ENCODE data around the gene OR2A42.
"Not testable (repeated sequence)": the region's sequence is repeated elsewhere in the genome, so short reads cannot be mapped to it uniquely, and the experiment has no call there.

Gene OR2A42

GRCh38 chr7:144183166-144183565 lies 56.2 kb downstream of the OR2A42 start, which contains the start of gene CTAGE4:
CTAGE4 (plus strand) TSS chr7:144183466; CDS start chr7:144183504, 38 bp downstream.
- H3K9ac ChIP-seq (ENCODE audit: low read depth, low read length); H3K27ac ChIP-seq (ENCODE audit: low read length); H3K4me3 ChIP-seq (ENCODE audit: low read length); H3K27me3 ChIP-seq (ENCODE audit: insufficient read depth, low read length); H3K4me1 ChIP-seq (ENCODE audit: insufficient read depth, low read length); H3K36me3 ChIP-seq (ENCODE audit: insufficient read depth, low read depth, low read length); H3K9me3 ChIP-seq (ENCODE audit: insufficient read depth, low read depth, low read length): not testable (repeated sequence)

- H3K36me3 ChIP-seq (ENCODE audit: insufficient read depth, low read depth, low read length); H3K9ac ChIP-seq (ENCODE audit: low read depth, low read length); H3K4me1 ChIP-seq (ENCODE audit: insufficient read depth, low read length); H3K4me3 ChIP-seq (ENCODE audit: low read length); H3K27ac ChIP-seq (ENCODE audit: low read length); H3K9me3 ChIP-seq (ENCODE audit: insufficient read depth, low read depth, low read length); H3K27me3 ChIP-seq (ENCODE audit: insufficient read depth, low read length): not testable (repeated sequence)
Observed at GRCh38 chr7:144179165-144179479, 60.3 kb downstream of the OR2A42 start.

- not testable (repeated sequence) for H3K4me1 ChIP-seq (ENCODE audit: insufficient read depth, low read length); H3K36me3 ChIP-seq (ENCODE audit: insufficient read depth, low read depth, low read length); H3K4me3 ChIP-seq (ENCODE audit: low read length); H3K27me3 ChIP-seq (ENCODE audit: insufficient read depth, low read length); H3K9me3 ChIP-seq (ENCODE audit: insufficient read depth, low read depth, low read length); H3K9ac ChIP-seq (ENCODE audit: low read depth, low read length); H3K27ac ChIP-seq (ENCODE audit: low read length)
Observed at GRCh38 chr7:144178380-144179164, 60.8 kb downstream of the OR2A42 start.

Data from iPS-20b (cell line).